Measurements from ENCODE around the gene PATJ.
"Not testable (repeated sequence)": the region's sequence is repeated elsewhere in the genome, so short reads cannot be mapped to it uniquely, and the experiment has no call there.

Gene PATJ

DNA sequence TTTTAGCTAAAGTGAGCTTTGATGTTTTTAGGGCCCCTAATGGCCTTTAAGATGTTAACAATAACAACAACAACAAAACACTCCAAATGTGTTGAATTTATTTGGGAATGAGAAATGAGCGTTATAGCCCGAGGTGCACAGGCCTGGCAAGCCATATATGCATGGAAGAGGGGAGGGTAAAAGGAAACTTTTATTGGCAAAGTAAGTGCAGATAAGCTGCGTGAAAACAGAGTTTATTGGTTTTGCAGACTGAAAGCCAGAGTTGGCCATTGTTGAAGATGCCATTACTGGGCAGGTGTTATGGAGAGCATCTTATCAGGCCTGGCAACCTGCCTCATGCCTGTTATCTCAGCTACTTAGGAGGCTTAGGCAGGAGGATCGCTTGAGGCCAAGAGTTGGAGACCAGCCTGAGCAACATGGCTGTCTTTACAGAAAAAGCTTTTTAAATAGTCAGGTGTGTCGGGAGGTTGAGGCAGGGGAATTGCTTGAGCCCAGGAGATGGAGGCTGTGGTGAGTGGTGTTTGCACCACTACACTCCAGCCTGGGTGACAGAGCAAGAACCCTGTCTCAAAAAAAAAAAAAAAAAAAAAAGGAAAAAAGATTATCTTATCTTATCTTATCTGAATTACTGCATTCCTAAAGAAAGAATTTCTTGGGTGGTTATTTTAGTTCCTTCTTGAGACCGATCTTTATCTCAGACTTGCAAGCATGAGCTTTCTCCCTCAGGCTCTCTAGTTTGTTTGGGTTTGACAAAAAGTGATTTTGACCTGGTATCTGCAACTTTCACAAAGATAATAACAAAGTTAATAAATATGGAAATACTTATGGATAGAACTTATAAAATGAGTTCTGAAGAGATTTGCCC is 1.7 kb downstream of the PATJ start:
- DNase-seq = no peak

DNA sequence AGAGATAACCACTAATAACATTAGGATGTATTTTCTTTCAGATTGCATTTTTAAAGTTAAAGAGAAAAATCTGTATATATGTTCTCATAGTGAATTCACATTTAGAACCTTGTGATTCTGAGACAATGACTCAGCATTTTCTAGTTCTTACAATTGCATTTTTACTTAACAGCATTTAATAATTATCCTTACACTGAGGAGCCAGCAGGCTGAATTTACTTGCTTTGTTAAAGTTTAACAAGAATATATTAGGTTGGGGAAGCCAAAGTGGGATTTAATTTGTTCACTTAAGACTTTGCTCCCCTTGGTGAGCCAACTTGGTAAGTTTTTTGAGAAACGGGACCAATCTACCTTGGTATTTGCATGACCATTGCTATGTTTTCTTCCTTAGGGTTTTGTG is 4.5 kb downstream of the PATJ start:
- DNase-seq = no peak

DNA sequence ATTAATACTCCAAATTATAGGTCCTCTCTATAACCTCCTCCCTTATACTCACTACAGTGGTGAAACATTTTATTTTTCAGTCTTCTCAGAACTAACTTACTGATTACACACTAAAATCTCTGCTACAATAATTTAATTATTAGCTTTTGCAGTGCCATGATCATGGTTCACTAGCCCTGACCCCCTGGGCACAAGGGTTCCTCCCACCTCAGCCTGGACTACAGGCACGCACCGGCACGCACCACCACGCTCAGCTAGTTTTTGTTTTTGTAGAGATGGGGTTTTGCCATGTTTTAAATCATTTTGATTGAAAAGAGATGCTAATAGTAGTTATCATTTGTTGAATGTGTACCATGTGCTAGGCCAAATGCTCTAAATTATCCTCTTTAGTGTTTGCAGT is 6.3 kb downstream of the PATJ start:
- no peak for DNase-seq

GRCh38 chr1:61749574-61749973 is 7.3 kb downstream of the PATJ start:
- no peak for DNase-seq

GRCh38 chr1:61752921-61753389 is 10.7 kb downstream of the PATJ start:
- DNase-seq = no peak

DNA sequence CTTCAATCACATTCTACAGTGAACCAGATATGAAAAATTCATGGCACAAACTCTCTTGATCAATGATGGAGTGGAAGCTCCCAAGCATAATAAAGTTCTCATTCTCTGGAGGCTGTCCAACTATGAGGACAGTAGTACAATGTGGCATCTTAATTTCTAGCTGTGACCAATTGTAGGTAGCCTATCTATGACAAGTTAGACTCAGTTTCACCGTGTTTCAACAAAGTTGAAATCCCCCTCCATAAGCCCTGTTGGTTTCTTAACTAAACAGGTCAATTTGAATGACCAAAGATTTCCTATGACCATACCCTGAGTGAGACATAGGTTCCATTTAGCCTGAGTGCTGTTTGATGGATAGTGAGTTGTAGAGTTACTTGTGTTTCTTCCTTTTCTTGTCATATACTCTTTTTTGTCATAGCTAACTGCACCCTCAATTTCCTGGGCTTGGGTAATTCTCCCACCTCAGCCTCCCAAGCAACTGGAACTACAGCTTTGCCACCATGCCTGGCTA is 11.8 kb downstream of the PATJ start:
- no peak for DNase-seq

- DNase-seq = no peak
Measured at GRCh38 chr1:61754545-61754944, 12.3 kb downstream of the PATJ start.

DNA sequence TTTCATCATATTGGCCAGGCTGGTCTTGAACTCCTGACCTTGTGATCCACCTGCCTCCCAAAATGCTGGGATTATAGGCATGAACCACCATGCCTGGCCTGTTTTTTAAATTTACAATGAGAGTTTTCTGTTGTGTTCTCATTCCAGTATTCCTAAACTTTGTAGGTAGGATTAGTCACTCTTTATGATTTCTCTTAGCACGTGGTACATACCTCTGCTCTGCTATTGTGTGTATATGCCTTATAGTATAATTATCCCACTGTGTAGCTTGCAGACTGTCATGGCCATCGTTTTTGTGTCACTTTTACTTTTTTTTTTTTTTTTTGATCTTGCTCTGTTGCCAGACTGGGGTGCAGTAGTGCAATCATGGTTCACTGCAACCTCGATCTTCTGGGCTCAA is 14.5 kb downstream of the PATJ start:
- no peak for DNase-seq

- no peak for DNase-seq
Measured at GRCh38 chr1:61757950-61758349, 15.7 kb downstream of the PATJ start.

- DNase-seq = no peak
Measured at GRCh38 chr1:61770131-61770530, 27.9 kb downstream of the PATJ start.

DNA sequence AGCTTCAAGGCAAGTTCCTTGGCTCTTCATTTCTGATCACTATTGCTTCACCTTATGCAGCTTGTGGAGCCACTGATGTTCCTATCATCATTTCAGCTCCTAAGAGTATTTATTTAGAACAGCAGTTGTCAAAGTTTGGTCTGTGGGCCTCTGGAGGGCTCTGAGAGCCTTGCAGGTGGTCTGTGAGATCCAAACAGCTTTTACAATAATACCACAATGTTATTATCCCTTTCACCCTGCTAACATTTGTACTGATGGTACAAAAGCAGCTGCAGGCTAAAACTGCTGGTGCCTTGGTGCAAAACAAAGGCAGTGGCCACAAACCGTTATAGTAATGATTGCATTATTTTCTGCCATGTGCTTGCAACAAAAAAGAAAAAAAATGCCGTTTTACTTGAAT is 33.8 kb downstream of the PATJ start:
- no peak for DNase-seq

DNA sequence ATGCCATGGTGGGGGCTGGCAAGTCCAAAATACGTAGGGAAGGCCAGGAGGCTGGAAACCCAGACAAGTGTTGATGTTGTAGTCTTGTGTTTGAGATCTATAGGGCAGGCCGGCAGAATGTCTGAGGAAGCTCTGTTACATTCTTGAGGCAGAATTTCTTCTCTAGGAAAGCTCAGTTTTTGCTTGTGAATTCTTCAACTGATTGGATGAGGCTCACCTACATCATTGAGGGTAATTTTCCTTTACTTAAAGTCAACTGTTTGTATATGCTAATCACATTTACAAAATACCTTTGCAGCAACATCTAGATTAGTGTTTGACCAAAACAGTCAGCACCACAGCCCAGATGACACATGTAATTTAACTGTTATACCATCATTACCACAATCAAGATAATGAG is 37.0 kb downstream of the PATJ start:
- no peak for DNase-seq

DNA sequence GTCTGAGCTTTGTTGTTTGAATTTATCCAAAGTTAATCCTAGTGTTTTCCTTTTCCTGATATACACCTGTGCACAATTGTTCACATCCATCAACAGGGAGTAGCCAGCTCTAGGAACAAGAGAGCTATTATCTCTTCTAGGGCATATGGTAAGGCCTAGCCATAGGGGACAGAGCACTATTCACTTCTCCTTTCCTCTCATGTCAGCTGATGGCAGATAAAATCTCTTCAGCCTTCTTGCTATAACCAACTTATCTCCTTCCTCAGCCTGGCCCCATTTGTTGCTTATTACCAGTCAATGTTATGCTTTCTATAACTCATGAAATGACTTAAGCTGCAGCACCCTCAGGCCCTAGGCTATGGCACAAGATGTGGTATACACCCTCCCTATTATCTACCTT is 38.9 kb downstream of the PATJ start:
- DNase-seq = no peak

- no peak for DNase-seq
Measured at GRCh38 chr1:61782771-61783170, 40.5 kb downstream of the PATJ start.

DNA sequence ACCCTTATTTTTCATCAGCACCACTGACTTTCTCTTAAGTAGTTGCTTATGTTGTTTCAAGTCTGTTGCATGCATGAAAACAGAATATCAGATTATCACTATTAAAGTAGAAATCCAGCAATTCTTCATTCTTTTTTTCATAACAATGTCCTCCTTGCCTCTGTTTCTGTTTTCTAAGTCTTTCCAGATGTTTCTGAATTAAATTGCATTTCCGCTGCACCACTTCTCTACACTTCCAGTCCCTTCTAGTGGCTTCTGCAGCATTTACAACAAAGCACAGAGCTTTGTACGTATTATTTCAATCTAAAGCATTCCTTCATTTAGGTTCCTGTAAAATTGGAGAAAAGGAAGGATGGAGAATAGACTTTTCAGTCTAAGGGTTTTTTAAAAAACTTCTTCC is 42.4 kb downstream of the PATJ start:
- DNase-seq = no peak

DNA sequence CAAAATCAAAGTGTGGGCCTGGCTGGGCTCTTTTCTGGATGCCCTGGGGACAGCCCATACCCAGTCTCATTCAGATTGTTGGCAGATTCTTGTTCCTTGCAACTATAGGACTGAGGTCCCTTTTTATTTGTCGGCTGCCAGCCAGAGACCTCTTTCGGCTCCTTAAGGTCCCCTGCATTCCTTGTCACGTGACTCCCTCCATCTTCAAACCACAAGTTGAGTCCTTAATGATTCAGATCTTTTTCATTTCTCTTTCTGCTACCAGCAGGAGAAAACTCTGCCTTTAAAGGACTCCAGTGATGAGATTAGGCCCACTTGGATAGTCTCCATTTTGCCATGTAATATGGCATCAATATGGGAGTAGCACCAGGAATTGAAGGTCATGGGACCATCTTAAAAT is 48.6 kb downstream of the PATJ start:
- no peak for DNase-seq

DNA sequence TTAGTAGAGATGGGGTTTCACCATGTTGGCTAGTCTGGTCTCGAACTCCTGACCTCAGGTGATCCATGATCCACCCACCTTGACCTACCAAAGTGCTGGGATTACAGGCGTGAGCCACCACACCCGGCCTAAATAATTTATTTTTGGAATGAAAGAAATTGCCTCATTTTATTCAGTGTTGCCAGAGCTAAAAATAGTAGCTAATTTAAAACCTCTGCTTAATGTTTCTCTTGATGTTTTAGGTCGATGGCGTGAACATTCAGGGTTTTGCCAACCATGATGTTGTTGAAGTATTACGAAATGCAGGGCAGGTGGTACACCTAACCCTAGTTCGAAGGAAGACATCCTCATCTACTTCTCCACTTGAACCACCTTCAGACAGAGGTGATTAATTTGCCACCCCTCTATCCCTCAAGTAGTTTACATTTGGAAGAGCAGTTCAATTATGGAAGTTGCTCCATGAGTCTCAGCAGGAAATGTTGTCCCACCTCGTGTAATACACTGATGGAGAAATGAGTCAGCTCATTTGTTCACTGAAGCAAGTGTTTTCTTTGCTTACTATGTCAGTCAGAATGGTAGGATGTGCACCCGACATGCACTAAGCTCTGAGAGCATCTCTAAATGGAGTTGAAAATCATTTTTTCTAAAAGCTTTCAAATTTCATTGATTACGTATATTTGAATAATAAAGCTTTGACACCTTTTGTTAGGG is 54.9 kb downstream of the PATJ start:
- DNase-seq = no peak

DNA sequence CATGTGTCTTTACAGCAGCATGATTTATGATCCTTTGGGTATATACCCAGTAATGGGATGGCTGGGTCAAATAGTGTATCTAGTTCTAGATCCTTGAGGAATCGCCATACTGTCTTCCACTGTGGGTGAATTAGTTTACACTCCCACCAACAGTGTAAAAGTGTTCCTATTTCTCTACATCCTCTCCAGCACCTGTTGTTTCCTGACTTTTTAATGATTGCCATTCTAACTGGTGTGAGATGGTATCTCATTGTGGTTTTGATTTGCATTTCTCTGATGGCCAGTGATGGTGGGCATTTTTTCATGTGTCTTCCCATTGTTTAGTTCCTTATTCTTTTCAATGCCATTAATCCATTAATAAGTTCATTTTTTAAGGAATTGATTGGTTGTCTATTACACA is 58.8 kb downstream of the PATJ start:
- DNase-seq = not testable (repeated sequence)

GRCh38 chr1:61807606-61808140 is 65.4 kb downstream of the PATJ start:
- DNase-seq = no peak

DNA sequence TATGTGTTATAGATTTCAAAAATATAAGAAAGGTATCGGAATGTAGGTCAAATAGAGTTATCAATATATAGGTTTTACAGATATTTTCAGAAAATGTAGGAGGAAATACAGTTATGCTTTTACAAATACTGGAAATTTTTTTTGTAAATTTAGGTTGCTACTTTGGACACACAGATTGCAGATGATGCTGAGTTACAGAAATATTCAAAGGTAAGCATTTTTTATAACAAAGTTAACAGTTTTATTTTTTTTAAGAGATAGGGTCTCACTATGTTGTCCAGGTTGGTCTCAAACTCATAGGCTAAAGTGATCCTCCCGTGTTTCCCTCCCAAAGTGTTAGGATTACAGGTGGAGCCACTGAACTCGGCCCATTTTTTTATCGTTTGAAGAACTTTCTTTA is 66.0 kb downstream of the PATJ start:
- DNase-seq = no peak

- DNase-seq = no peak
Measured at GRCh38 chr1:61808968-61809367, 66.7 kb downstream of the PATJ start.

DNA sequence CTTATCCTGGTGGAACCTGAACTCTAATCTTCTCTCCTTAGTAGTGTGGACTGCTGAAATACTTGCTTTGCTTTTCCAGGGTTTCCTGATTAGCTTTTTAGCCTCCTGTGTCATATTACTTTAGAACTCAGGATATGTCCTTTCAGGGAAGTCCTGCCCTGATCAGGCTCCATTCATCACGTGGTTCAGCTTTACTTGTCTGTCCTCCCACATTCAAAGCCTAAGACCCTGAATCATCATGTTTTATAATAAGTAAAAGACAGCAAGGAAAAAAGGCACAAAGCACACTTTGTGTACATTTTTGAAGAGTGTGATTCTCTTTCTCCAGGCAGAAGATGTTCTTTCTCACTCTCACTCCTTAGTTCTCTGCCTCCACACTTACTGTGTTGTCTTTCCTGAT is 70.6 kb downstream of the PATJ start:
- no peak for DNase-seq

DNA sequence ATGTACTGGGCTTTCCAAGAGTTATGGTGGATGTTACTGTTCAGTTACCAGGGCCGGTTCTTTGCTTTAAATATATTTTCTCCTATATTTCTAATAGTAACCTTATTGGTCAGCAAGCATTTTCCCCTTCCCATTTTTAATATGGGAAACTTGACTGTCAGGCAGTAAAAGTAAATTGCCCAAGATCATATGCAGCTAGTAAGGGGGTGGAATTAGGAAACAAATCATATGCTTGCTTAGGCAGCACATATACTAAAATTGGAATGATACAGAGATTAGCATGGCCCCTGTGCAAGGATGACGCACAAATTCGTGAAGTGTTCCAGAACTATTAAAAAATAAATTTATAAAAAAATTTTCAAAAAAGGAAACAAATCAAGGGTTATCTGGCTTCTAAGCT is 73.9 kb downstream of the PATJ start:
- DNase-seq = no peak

- no peak for DNase-seq
Measured at GRCh38 chr1:61818992-61819391, 76.7 kb downstream of the PATJ start.

Data from NK-92 treated with Interleukin-12 subunit alpha and Interleukin-12 subunit beta, amount 100 ng/mL, for 24 hours (cell line).